Gastrocnemius medialis (tissue), 4 donors: ENCODE results near the gene TMEM168.

ENCODE experiments used
- POLR2A ChIP-seq, 2 donors: fragments of 450-650 bp; IDR thresholded peaks; one replicate each; pipeline ENCODE4 v1.6.1; 2017; ENCODE audit warnings: antibody characterized with exemption in 2 of 2, mild to moderate bottlenecking in 2 of 2, moderate library complexity in 2 of 2
- TF ChIP-seq, protein P1 (sequence below), 5 experiments: fragments of 450-650 bp in 3 of 5; fragments of 200-600 bp in 2 of 5; sonication (generic) in 2 of 5; IDR thresholded peaks in 4 of 5; conservative IDR thresholded peaks in 1 of 5; 1 replicate in 4 of 5; 2 replicates in 1 of 5; pipeline ENCODE4 v1.5.1; 2016 to 2019; ENCODE audit warnings: antibody characterized with exemption in 5 of 5, mild to moderate bottlenecking in 3 of 5, moderate library complexity in 3 of 5

- TF ChIP-seq POLR2A (IDR thresholded peaks at IDR 0.05), result no peak
- TF ChIP-seq, protein P1, sequence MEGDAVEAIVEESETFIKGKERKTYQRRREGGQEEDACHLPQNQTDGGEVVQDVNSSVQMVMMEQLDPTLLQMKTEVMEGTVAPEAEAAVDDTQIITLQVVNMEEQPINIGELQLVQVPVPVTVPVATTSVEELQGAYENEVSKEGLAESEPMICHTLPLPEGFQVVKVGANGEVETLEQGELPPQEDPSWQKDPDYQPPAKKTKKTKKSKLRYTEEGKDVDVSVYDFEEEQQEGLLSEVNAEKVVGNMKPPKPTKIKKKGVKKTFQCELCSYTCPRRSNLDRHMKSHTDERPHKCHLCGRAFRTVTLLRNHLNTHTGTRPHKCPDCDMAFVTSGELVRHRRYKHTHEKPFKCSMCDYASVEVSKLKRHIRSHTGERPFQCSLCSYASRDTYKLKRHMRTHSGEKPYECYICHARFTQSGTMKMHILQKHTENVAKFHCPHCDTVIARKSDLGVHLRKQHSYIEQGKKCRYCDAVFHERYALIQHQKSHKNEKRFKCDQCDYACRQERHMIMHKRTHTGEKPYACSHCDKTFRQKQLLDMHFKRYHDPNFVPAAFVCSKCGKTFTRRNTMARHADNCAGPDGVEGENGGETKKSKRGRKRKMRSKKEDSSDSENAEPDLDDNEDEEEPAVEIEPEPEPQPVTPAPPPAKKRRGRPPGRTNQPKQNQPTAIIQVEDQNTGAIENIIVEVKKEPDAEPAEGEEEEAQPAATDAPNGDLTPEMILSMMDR (IDR thresholded peaks at IDR 0.05 in 4 of 5, conservative IDR thresholded peaks at IDR 0.05 in 1 of 5), result no peak
Measured at GRCh38 chr7:112792441-112792840, 2.2 kb upstream of the TMEM168 start.
